ENCODE measurements around the gene CD46. TPM values are rescaled to one million over a fixed set of nuclear protein-coding genes. Genes with fewer than 3 reads are reported as not detected.

Gene CD46
- total RNA-seq, 1 donor from 2014 or later: 116 TPM

GRCh38 chr1:207833381-207833780 is 81.5 kb downstream of the CD46 start:
- peaks cover 6% of the 10 kb centered on the region for H3K27me3 Mint-ChIP-seq (ENCODE audit: unreplicated experiment)
- peaks cover 62% of the 10 kb centered on the region for H3K4me1 Mint-ChIP-seq (ENCODE audit: unreplicated experiment)
- H3K9me3 Mint-ChIP-seq (ENCODE audit: unreplicated experiment): no peaks in the 10 kb centered on the region
- peak overlapping the region; percentile 78 for H3K27ac Mint-ChIP-seq (ENCODE audit: unreplicated experiment)
- no peak for DNase-seq (ENCODE audit: low spot score)
- peaks cover 43% of the 10 kb centered on the region for H3K36me3 Mint-ChIP-seq (ENCODE audit: low read depth, unreplicated experiment)
- peak overlapping the region; percentile 15 for H3K4me3 Mint-ChIP-seq (ENCODE audit: unreplicated experiment)
- TF ChIP-seq, protein P1, sequence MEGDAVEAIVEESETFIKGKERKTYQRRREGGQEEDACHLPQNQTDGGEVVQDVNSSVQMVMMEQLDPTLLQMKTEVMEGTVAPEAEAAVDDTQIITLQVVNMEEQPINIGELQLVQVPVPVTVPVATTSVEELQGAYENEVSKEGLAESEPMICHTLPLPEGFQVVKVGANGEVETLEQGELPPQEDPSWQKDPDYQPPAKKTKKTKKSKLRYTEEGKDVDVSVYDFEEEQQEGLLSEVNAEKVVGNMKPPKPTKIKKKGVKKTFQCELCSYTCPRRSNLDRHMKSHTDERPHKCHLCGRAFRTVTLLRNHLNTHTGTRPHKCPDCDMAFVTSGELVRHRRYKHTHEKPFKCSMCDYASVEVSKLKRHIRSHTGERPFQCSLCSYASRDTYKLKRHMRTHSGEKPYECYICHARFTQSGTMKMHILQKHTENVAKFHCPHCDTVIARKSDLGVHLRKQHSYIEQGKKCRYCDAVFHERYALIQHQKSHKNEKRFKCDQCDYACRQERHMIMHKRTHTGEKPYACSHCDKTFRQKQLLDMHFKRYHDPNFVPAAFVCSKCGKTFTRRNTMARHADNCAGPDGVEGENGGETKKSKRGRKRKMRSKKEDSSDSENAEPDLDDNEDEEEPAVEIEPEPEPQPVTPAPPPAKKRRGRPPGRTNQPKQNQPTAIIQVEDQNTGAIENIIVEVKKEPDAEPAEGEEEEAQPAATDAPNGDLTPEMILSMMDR (IDR thresholded peaks at IDR 0.05; ENCODE audit: unreplicated experiment): no peak

DNA sequence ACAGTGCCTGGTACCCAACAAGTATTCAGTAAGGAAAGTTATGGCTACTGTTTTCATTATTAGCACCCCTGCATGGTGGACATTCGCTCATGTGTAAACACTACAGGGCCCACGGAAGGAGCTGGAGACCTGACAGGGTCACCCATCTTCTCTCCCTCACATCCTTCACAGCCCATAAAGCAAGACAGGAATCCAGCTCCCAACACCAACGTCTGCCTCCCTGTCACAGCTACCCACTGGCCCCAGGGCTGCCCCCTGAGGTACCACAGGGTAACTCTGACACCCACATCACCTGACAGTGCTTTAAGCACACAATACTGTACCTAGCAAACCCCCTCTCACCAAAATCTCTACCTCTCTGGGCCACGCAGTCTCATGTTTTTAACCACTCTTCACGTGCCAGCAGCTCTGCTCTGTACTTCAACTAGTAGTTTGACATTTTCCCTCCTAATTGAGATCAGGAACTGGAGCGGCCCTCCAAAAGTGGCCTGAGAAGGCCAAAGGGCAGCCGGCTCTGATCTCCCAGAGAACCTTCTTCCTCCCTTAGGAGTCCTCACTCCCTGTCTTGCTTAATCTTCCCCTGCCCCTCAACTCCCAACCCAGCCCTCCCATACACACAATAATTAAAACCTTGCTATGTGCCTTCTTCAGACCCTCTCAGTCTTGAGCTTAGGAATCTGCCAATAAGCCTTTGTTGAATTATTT is 82.3 kb downstream of the CD46 start:
- peak overlapping the region; percentile 15 for H3K4me3 Mint-ChIP-seq (ENCODE audit: unreplicated experiment)
- peaks cover 61% of the 10 kb centered on the region for H3K4me1 Mint-ChIP-seq (ENCODE audit: unreplicated experiment)
- DNase-seq (ENCODE audit: low spot score): no peak
- no peaks in the 10 kb centered on the region for H3K9me3 Mint-ChIP-seq (ENCODE audit: unreplicated experiment)
- TF ChIP-seq, protein P1 (IDR thresholded peaks at IDR 0.05; ENCODE audit: unreplicated experiment): no peak
- H3K27ac Mint-ChIP-seq (ENCODE audit: unreplicated experiment): peak overlapping the region; percentile 38
- peaks cover 49% of the 10 kb centered on the region for H3K36me3 Mint-ChIP-seq (ENCODE audit: low read depth, unreplicated experiment)
- H3K27me3 Mint-ChIP-seq (ENCODE audit: unreplicated experiment): peaks cover 6% of the 10 kb centered on the region

- H3K36me3 Mint-ChIP-seq (ENCODE audit: low read depth, unreplicated experiment): peaks cover 52% of the 10 kb centered on the region
- H3K4me3 Mint-ChIP-seq (ENCODE audit: unreplicated experiment): no peak overlapping the region
- H3K27me3 Mint-ChIP-seq (ENCODE audit: unreplicated experiment): peaks cover 6% of the 10 kb centered on the region
- no peak overlapping the region for H3K27ac Mint-ChIP-seq (ENCODE audit: unreplicated experiment)
- TF ChIP-seq, protein P1 (IDR thresholded peaks at IDR 0.05; ENCODE audit: unreplicated experiment): no peak
- H3K9me3 Mint-ChIP-seq (ENCODE audit: unreplicated experiment): no peaks in the 10 kb centered on the region
- no peak for DNase-seq (ENCODE audit: low spot score)
- peaks cover 58% of the 10 kb centered on the region for H3K4me1 Mint-ChIP-seq (ENCODE audit: unreplicated experiment)
Measured at GRCh38 chr1:207835958-207836357, 84.1 kb downstream of the CD46 start.

DNA sequence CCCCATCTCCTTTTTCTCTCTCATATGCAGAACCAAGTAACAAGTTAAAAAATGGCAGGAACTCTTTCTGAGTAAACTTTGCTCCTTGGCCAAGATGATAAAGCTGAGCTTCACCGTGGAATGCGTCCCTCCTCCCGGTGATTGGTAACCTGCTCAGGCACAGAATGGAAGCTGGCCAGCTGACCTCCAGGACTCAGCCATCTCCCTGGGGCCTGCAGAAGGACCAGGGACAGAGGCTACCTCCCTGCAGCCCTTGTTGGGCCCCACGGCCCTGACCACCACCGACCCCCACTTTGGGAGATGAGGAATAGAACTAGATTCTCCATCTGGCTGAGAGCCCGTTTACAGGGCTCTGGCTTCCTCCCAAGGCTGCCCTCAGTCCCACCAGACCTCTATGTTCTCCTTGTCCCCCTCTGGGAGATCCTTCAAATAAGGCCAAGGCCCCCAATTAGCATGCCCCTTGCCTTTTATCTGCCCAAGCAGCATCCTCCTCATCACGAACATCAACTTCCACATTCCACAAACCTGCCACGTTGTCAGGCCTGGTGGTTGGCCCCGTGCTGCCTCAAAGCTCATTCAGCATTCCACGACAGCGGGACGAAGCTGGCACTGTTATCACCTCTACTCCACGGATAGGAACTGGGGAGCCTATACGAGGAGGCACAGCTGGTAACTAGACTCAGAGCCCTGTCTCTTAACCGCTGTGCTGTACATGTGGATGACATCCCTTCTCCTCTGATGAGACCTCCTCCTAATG is 84.9 kb downstream of the CD46 start:
- H3K27ac Mint-ChIP-seq (ENCODE audit: unreplicated experiment): peak overlapping the region; percentile 67

More for the DNA sequence above, 84.9 kb downstream of the CD46 start:
- Mint-ChIP-seq H3K4me1 (ENCODE audit: unreplicated experiment) (peaks cover 58% of the 10 kb centered on the region), H3K4me3 (ENCODE audit: unreplicated experiment) (no peak overlapping the region), H3K36me3 (ENCODE audit: low read depth, unreplicated experiment) (peaks cover 52% of the 10 kb centered on the region), H3K27me3 (ENCODE audit: unreplicated experiment) (peaks cover 6% of the 10 kb centered on the region), H3K9me3 (ENCODE audit: unreplicated experiment) (no peaks in the 10 kb centered on the region)
- TF ChIP-seq, protein P1 (IDR thresholded peaks at IDR 0.05; ENCODE audit: unreplicated experiment): no peak
- no peak for DNase-seq (ENCODE audit: low spot score)

Measured in endothelial cell (in vitro differentiated cells).